NK-92 (cell line): ENCODE results near the gene BDH2.

Source experiments
- DNase-seq: peaks from one replicate; lab custom pipeline; 2025; ENCODE audit not compliant: unreplicated experiment; lab: John Stamatoyannopoulos, UW

The BDH2 gene

DNA sequence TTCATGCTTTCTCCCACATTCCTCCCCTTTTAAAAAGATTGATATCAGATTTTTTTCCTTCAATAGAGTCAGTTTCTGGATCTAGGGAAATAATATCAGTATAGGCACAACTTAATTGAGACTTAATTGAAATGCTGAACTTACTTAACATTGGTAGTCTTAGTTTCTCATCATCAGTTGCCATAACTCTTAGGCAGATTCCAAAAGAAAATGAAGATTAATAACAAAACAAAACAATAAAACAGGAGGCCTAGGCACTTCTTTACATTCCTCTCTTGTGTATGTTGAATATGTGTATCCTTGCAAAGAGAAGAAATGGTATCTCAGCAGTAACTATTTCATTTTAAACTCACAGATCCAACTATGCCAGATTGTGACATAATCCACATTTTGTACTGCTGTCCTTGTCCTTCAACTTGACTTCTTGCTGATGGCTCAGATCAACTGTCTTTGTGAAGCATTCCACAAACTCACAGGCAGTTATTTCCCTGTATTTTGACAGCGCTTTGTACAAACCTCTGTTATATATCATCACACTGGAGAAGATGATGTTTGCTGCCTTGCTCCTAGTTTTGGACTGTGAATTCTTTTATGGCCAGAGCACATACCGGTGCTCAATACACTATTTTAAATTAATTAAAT lies 14.0 kb downstream of the BDH2 start:
- no peak for DNase-seq

DNA sequence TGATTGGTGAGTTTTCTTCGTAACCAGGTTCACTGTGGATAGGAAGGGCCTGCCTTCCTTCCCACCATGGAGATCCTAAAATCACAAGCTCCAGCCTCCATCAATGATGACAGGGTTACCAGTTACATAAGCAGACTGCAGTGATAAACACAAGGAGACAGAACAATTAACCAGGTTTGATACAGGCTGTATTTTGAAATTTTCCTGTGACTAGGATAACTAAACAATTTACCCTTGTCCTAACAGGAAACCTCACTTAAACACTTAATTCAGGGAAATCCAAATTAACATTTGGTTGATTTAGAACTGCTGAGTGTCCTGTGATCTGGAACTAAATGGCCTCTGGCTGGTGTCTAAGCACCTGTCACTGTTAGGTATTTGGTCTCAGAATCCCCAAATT lies 20.0 kb downstream of the BDH2 start:
- DNase-seq = no peak

DNA sequence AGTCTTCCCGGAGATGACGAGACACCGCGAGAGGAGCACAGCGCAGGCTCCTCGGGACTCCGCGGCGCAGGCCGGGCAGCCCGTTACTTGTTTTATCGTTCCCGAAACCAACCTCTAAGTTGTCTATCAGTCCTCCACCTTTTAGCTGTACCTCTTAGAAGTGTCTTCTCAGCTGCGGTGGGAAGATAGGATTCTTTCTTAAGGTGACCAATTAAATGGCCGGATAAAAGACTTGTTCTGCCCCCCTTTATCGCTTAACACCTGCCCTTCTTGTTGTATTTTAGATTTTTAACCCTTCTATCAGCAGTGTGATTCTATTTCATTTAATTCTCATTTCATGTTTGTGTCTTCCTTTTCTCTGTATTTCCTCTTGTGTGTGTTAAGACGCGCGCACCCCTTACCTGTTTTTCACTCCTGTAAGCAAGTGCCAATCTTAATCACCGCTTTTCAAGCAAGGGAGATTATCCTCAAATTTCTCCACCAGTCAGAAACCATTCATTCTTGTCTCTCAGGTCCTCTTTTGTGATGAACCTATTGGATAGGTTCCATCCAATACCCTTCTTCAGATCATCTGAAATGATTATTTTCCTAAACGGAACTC lies 22.8 kb downstream of the BDH2 start, which contains the start of gene SLC9B2:
Gene SLC9B2 (minus strand): TSS at position 15 of the 601 bp plus-strand sequence. CDS start 9,211 bp downstream, outside the sequence.
- DNase-seq = no peak

DNA sequence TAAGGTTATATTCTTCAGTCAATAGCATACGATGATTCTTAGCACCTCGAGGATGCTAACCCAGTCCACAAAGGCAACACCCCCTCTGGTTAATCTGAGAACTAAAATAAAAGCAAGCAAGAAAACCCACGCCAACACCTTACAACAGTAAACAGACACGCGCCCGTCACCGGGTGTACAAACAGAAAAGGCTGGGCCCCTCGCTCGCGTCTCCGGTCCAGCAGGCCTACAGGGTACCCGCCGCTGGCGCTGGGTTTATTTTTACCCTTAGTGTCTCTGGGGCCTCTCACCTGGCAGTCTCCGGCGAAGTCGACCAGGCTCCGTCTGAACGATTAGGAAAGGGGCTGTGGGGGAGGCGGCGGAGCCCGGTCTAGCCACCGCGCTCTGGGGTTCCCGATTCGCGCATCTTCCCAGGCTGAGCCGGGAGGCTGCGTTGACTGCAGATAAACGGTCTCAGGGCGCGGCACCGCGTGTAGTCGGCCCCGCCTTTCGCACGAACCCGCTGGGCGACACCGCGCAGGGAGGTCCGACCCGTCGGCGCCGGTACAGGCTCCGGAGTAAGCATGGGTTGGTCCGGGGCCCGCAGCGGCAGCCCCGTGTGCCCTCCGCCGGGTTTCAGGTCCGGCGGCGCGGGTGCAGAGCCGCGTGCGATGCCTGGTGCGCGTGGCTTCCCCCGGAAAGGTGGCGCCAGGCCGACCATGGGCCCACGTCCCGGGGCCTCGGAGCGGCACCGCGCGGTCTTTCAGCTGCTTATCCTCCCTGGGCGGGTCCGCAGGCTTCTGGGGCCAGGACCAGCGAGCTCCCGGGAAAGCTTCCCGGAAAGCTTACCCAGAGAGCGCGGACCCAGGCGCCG lies 23.5 kb downstream of the BDH2 start:
- no peak for DNase-seq

DNA sequence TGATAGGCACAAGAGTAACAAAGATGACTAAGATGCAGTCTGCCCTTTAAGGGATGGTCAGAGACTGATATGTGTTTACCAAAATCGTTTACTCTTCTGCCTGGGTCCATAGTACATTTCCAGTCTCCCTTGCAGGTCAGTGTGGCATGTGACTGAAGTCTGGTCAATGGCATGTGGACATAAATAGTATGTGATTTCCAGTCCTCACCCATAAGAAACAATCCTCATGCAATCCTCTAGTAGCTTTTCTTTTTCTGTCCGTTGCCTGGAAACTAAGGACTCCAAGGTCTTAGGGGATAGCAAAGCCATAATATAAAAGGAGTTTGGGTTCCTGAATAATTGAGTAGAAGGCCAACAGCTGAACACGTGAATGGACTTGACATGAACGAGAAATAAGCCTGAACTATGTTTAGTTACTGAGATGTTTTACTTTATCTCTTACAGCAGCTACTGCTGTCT lies 24.2 kb downstream of the BDH2 start:
- no peak for DNase-seq

DNA sequence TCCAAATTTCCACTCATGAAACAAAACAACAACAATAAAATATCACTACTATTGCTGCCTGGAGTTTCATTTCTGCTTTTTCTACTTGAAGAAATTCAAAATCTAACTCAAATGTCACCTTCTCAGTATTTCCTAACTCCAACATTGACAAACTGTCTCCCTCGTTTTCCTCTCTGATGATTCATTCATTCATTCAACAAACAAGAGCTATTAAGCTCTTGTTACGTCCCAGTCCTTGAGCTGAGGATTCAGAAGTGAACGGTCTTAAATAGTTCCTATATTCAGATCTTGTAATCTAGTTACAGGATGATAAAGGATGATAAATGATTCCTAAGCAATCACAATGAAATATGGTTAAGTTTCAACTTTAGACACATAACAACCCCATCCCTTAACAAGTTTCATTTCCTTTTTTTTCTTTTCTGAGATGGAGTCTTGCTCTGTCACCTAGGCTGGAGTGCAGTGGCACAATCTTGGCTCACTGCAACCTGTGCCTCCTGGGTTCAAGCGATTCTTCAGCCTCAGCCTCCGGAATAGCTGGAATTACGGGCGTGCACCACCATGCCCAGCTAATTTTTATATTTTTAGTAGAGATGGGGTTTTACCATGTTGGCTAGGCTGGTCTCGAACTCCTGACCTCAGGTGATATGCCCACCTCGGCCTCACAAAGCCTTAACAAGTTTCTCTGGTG lies 24.7 kb downstream of the BDH2 start:
- no peak for DNase-seq

DNA sequence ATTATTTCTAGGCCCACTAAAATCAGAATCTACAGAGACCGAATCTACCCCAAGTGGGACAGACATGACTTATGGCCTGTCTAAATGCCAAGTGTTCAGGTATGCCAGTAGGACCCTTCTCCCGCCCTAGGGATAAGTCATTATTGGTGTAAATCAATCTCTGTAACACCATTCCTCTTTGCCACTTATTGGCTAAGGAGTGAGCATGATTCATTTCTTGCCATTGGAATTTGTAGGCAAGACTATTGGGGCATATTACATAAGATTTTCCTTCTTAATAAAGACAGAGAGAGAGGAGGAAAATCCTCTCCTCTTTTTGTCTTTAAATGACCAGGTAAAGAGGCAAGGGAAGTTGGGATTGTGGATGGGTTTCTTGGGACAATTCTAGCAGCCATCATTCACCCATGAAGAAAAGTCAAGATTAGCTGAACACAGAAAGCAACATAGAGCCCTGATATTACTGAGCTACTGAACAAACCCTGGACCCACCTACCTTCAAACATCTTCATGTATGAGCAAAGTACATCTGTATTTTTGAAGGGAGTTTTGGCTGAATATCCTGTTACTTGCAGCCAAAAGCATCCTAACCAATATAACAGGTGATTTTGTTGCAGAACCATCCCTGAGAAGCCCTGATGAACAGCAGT lies 25.7 kb downstream of the BDH2 start:
- DNase-seq = no peak

DNA sequence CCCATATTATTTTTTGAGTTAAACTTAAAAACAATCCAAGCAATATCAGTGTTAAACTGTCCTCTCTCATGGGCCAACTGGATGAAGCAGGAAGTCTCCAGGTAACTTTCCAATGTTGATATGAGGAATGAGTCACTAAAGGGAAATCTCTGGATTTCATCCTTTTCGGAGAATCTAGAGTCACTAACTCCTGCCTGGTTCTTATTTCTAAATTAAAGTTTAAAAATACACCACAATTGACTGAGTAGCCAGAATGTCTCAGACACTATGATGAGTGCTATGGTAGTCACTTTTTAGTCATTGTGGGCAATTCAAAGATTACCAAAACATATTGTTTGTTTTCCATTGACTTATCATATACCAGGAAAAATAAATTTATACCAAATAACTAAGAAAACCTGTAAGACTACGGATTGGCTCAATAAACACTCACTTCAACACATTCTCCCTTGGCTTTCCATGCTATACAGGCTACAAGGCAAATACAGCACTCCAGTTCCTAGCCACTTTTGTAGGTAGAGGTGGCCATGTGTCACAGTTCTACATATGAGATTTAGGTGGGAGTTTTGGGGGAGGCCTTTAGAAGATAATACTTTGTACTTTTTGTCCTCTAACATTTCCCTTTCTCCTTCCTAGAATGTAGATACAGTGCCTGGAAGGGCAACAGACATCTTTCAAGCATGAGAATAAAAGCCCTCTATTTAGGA lies 31.6 kb downstream of the BDH2 start:
- DNase-seq = no peak

DNA sequence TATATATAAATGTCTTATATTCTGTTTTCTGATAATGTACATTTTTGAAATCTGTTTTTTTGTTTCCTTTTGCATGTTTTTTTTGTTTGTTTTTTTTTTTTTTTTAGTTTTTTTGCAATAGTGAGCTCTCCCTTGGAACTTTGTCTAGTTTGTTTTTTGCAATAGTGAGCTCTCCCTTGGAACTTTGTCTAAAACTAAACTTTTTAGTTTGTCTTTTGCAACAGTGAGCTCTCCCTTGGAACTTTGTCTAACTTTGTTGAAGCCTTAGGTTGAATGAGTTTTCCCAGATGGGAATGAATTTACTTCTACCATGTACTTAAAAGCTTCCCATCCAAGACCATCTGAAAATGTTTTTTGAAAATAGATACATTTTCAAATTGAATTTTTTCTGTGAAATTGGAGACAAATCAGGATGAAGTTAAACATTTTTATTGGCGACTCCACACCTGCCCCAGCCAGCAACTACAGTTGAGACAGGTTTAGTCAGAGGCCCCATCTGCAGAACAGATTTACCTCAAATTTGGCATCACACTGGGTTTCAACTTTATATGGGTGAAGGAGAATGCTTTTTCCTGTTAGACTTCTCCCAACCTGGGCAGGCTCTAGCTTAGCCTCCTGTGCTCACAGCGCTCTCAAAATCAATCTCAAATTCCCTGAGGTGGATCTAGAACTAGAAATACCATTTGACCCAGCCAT lies 39.0 kb downstream of the BDH2 start:
- no peak for DNase-seq

DNA sequence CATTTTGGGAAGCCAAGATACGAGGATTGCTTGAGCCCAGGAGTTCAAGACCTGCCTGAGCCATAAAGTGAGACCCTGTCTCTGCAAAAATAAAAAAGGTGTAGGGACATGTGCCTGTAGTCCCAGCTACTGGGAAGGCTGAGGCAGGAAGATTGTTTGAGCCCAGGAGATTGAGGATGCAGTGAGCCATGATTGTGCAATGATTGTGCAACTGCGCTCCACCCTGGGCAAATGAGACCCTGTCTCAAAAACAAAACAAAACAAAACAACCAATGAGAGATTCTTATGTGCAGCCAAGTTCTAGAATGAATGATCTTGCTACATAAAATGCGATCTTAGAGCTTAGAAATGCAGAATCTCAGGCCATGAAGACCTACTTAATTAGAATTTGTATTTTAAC lies 45.6 kb downstream of the BDH2 start:
- DNase-seq = no peak

DNA sequence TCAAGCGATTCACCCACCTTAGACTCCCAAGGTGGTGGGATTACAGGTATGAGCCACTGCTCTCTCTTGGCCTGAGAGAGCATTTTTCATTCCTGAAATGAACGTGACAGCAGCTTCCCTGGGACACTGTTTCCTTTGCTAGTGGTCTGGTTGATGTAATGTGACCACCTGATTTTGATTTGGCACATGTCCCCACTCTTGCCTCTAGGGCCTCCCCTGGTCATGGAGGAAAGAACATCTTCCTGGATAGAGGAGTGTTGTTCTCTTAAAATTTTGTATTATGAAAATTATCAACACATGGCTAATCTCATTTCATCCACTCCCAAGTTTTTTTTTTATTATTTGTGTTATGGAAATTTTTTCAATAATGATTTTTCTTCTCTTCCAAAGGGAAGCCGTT lies 46.9 kb downstream of the BDH2 start:
- no peak for DNase-seq

DNA sequence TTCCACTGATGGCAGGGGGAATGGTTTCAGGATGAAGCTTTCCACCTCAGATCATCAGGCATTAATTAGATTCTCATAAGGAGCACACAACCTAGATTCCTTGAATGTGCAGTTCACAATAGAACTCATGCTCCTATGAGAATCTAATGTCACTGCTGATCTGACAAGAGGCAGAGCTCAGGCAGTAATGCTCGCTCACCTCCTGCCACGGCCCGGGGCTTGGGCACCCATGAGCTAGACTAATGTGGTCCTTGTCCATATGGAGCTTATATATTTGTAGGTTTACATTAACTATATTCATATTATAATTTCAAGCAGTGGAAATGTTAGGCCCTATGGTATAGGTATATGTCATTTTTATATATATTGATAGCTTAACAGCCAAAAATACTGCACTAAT lies 47.5 kb downstream of the BDH2 start:
- no peak for DNase-seq

DNA sequence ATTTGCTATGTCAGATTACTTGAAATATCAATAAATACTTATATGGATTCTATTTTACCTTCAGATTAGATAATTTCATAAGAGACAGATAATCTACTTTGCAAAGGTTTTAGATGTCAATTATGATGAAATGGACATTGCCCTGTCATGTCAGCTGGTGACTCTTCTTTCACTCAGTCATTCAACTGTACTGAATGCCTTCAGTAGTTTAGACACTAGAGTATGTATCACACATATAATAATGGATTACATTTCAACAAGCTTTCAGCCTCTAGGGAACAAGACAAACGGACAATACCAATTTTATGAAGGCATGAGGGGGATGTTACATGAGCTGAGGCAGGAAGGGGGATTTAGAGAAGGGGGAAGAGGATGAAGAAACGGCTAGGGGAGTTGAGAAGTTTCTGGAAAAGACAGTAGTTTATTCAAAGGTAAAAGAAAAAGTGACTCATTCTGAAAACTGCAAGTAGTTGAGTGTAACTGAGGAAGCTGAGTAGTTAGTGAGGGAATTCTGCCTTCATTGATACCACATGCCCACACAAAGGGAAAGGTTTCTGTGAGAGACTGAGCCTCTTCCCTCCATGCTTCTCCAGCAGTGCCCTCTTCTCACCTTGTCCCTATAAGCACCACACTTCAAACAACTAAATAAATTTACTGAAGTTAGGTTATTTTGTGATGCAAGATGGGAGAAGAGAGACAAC lies 48.7 kb downstream of the BDH2 start:
- DNase-seq = no peak

DNA sequence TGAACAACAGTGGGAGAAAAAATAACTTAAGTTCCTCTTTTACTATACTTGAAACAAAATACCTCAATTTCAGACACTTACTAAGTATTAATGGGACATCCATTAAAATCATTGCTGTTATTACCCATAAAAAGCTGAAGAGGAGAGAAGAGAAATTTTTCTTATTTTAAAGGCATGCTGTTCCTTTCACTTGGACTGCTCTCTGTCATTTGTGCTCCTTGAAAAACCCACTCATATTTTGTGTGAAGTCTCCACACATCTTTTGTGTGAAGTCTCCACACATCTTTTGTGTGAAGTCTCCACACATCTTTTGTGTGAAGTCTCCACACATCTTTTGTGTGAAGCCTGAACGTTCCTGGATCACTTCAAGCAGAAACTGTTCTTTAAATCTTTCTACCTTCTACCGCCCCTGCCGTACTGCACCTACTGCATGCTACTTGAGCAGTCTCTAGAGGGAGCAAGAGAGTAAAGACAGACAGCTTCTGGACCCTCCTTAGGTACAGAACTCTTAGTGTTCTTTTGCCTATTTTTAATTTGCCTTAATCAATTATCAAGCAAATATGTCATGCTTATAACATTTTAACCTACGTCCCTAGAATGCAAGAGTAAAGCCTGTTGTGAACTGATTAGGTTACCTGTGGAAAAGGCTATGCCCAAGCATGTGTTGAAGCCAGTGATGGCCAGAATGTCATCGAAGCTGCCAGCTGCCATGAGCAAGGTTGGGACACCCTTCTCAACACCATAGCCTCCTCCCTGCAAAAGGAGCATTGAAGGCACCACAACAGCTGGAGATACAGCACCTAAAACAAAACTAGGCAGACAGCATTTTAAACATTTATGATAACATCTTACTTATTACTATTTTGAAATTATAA lies 53.0 kb downstream of the BDH2 start:
- no peak for DNase-seq

DNA sequence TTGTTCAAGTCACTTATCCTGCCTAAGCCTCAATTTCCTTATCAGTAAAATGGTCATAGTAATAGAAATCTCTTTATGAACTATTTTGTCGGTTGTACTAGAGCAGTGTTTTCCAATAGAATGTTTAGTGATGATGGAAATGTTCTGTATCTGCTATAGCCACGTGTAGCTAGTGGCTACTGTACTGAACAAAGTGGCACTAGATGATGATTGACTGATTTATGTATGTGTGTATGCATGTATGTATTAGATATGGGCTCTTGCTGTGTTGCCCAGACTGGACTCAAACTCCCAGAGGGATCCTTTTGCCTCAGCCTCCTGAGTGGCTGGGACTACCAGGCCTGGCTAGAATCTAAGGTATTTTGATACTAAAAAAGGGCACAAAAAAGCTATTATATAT lies 55.5 kb downstream of the BDH2 start:
- DNase-seq = no peak

DNA sequence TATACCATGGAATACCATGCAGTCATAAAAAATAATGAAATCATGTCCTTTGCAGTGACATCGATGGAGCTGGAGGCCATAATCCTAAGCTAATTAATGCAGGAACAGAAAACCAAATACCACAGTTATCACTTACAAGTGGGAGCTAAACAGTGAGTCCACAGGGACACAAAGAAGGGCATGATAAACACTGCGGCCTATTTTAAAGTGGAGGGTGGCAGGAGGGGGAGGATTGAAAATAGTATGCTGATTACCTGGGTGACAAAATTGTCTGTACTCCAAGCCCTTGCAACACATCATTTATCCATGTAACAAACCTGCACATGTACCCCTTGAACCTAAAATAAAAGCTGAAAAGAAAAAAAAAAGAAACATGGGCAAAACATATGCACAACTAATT lies 63.5 kb downstream of the BDH2 start:
- DNase-seq = no peak

DNA sequence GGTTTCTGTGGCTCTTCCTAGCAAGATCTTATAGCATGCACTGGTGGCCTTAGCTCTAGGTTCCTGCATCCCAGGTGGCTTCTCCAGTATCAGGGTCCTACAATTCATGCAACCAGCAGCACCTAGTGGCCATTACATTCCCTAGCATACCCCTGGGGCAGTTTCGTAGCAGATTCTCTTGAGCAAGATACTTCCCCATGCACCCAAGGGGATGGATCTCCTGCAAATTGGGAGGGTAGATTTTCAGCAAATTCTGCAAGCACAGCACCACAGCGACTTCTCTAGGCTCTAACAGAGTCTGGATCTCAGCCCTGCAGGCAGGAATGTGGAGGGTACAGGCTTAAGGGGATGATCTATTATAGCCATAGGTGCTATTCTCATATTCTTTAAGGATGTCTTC lies 67.1 kb downstream of the BDH2 start:
- DNase-seq = no peak

DNA sequence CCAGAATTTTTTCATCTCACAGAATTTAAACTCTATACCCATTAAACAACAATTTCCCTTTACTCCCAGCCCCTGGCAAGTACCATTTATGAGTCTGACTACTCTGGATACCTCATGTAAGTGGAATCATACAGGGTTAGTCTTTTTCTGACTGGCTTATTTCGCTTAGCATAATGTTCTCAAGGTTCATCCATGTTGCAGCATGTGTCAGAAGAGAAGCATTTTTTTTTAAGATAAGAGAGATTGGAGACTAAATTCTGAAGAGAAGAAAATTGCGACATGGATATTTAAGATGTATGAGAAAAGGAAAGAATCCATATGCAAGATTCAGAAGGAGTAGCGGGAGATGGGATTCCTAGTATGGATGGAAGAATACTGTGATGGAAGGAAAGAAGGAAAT lies 68.8 kb downstream of the BDH2 start:
- DNase-seq = no peak
